Measurements from ENCODE around the gene C2.
"Not testable (repeated sequence)": the region's sequence is repeated elsewhere in the genome, so short reads cannot be mapped to it uniquely, and the experiment has no call there.

The C2 gene

DNA sequence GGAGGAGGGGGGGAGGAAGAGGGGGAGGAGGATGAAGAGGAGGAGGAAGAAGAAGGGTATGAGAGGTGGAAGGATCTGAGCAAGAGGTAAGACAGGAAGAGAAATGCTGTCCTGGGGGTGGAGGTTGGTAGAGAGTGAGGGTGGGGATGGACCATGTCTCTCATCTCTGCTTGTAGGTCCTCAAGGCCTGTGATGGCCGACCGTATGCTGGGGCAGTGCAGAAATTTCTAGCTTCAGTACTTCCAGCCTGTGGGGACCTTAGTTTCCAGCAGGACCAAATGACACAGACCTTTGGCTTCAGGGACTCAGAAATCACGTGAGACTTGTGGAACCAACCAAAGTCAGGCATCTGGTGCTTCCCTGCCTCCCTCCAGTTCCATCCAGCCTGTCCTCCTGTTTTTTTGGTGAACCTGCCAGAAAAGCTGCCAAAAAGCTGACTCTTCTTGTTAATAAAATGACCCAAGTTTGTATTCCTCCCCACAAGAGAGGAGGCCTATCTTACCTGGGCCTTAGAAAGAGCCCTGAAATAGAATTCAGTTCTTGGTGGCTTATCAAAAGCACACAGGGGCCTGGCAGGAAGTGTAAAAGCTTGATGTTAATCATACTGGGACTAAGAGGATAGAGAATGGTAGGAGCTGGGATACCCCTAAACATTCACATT lies 51.9 kb downstream of the C2 start:
- DNase-seq, result no peak

DNA sequence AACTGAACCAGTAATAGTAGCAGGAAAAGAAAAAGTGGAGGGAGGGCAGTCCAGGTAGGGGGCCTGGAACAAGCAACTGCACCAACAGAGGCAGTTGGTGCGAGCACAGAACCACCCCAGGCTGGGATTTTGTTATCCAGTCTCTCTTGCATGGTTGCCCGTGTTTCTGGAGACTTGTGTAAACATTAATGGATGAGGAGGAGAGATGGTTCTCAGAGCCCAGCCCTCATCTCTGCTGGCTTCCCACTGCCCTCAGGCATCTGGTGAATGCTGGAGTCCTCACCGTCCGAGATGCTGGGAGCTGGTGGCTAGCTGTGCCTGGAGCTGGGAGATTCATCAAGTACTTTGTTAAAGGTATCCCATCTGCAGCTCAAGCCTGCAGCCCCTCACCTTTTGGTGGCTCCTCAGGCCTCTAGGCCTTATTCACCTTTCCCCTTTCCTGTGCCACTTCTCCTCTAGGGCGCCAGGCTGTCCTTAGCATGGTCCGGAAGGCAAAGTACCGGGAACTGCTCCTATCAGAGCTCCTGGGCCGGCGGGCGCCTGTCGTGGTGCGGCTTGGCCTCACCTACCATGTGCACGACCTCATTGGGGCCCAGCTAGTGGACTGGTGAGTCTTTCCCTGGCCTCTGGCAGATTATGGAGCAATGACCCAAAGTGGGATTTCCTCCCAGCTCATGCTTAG lies 52.8 kb downstream of the C2 start:
- not testable (repeated sequence) for DNase-seq

- DNase-seq, result not testable (repeated sequence)
Measured at GRCh38 chr6:31980998-31981397, 53.5 kb downstream of the C2 start.

DNA sequence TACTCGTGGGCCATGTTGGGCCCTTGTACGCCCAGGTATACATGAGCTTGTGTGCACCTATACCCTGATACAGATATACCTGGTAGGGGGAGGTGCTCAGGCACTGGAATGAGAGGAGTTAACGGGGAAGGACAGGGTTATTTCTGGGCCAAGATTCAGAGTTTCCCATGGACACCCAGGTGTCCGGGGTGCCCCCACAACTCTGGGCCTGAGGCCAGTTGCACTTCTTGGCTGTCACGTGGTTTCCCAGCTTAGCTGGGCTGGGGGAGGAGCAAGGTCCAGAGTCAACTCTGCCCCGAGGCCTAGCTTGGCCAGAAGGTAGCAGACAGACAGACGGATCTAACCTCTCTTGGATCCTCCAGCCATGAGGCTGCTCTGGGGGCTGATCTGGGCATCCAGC lies 54.2 kb downstream of the C2 start, which contains the start of gene C4A:
C4A (plus strand) TSS at position 314 of the 400 bp plus-strand sequence; CDS start at position 365, 51 bp downstream.
- DNase-seq, result not testable (repeated sequence)

DNA sequence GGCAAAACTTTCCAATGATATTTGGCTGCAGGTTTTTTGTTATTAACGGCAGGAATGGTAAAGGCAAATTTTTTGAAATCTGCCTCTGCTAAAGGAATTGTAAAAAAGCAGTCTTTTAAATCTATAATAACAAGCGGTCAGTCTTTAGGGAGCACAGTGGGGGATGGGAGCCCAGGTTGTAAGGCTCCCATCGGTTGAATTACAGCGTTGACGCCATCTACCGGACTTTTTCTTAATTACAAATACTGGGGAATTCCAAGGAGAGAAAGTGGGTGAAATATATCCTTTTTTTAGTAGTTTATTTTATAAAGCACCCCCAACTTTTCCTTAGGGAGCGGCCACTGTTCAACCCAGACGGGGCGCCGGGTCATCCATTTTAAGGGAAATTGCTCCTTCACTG lies 61.8 kb downstream of the C2 start:
- DNase-seq, result not testable (repeated sequence)

DNA sequence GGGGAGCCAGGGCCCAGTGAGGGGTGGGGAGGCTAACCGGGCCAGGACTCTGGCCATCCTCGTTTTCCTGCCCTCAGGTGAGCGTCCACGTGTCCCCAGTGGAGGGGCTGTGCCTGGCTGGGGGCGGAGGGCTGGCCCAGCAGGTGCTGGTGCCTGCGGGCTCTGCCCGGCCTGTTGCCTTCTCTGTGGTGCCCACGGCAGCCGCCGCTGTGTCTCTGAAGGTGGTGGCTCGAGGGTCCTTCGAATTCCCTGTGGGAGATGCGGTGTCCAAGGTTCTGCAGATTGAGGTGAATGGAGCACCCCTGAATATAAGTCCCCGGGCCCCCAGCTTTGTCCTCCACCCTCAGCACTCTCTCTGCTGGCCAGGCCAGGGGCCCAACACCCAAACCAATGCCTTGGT lies 66.9 kb downstream of the C2 start:
- DNase-seq, result not testable (repeated sequence)

Data from right hindlimb (tissue), 1 donor.